Suppressor macrophage (primary cell): Measurements from ENCODE around the gene PCDHA6.
"Not testable (repeated sequence)": the region's sequence is repeated elsewhere in the genome, so short reads cannot be mapped to it uniquely, and the experiment has no call there.

Experiments
- DNase-seq, 4 experiments: peaks; one replicate each; pipeline ENCODE4 v3.0.0-alpha.2; 2020 to 2022

PCDHA6 gene

GRCh38 chr5:140822281-140822629, 5.5 kb upstream of the PCDHA6 start:
- DNase-seq = no peak

- not testable (repeated sequence) for DNase-seq
These were observed 4.8 kb upstream of the PCDHA6 start for GRCh38 chr5:140822969-140823368.

DNA sequence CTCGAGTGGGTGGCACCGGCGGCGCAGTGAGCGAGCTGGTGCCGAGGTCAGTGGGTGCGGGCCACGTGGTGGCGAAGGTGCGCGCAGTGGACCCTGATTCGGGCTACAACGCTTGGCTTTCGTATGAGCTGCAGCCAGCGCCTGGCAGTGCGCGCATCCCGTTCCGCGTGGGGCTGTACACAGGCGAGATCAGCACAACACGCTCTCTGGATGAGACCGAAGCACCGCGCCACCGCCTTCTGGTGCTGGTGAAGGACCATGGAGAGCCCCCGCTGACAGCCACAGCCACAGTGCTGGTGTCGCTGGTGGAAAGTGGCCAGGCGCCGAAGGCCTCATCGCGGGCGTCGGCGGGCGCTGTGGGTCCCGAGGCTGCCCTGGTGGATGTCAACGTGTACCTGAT, 4.3 kb upstream of the PCDHA6 start:
- DNase-seq = no peak

DNA sequence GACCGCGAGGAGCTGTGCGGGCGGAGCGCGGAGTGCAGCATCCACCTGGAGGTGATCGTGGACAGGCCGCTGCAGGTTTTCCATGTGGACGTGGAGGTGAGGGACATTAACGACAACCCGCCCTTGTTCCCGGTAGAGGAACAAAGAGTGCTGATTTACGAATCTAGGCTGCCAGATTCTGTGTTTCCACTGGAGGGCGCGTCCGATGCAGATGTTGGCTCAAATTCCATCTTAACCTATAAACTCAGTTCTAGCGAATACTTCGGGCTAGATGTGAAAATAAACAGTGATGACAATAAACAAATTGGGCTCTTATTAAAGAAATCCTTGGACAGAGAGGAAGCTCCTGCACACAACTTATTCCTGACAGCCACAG, 590 bp downstream of the PCDHA6 start:
- DNase-seq = no peak

DNA sequence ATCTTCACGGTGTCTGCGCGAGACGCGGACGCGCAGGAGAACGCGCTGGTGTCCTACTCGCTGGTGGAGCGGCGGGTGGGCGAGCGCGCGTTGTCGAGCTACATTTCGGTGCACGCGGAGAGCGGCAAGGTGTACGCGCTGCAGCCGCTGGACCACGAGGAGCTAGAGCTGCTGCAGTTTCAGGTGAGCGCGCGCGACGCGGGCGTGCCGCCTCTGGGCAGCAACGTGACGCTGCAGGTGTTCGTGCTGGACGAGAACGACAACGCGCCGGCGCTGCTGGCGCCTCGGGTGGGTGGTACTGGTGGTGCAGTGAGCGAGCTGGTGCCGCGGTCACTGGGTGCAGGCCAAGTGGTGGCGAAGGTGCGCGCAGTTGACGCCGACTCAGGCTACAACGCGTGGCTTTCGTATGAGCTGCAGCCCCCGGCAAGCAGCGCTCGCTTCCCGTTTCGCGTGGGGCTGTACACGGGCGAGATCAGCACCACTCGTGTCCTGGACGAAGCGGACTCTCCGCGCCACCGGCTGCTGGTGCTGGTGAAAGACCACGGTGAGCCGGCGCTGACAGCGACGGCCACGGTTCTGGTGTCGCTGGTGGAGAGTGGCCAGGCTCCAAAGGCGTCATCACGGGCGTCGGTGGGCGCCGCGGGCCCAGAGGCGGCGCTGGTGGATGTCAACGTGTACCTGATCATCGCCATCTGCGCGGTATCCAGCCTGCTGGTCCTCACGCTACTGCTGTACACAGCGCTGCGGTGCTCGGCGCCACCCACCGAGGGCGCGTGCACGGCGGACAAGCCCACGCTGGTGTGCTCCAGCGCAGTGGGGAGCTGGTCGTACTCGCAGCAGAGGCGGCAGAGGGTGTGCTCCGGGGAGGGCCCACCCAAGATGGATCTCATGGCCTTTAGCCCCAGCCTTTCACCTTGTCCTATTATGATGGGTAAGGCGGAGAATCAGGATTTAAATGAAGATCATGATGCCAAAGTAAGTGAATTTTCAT, 2.0 kb downstream of the PCDHA6 start:
- not testable (repeated sequence) for DNase-seq

DNA sequence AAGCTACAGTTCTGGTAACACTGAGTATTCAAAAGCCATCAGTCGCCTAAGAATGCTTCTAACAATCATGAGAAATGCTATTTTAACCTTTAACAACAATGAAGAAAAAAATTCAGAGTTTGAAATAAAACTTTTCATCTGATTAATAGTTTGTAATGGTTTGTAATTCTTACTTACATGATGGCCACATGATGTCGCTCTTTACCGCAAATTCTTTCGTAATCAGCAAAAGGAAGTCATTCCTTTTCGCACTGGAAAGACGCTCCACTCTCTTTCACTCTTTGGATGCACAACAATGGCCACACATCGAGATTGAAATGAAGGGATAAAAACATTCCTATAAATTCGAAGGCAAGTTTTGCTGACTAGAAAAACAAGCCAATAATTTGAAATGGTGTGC, 6.2 kb downstream of the PCDHA6 start, which contains the start of gene PCDHA7:
PCDHA7 (plus strand) TSS at position 277 of the 400 bp plus-strand sequence; CDS start at position 392, 115 bp downstream.
- DNase-seq = peak in 1 of 4 experiments; percentile 15

DNA sequence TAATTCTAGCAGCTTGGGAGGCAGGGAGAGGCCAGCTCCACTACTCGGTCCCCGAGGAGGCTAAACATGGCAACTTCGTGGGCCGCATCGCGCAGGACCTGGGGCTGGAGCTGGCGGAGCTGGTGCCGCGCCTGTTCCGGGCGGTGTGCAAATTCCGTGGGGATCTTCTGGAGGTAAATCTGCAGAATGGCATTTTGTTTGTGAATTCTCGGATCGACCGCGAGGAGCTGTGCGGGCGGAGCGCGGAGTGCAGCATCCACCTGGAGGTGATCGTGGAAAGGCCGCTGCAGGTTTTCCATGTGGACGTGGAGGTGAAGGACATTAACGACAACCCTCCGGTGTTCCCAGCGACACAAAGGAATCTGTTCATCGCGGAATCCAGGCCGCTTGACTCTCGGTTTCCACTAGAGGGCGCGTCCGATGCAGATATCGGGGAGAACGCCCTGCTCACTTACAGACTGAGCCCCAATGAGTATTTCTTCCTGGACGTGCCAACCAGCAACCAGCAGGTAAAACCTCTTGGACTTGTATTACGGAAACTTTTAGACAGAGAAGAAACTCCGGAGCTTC, 6.8 kb downstream of the PCDHA6 start:
- DNase-seq = not testable (repeated sequence)

GRCh38 chr5:140835622-140836510, 8.1 kb downstream of the PCDHA6 start:
- no peak for DNase-seq

- DNase-seq = peak in 2 of 4 experiments; percentile 10 to 18
These were observed 13.5 kb downstream of the PCDHA6 start, which contains the start of gene PCDHA8 for GRCh38 chr5:140840978-140841962. Gene PCDHA8, plus strand, starts transcription at chr5:140841187. Its CDS starts 135 bp downstream, at chr5:140841322.

DNA sequence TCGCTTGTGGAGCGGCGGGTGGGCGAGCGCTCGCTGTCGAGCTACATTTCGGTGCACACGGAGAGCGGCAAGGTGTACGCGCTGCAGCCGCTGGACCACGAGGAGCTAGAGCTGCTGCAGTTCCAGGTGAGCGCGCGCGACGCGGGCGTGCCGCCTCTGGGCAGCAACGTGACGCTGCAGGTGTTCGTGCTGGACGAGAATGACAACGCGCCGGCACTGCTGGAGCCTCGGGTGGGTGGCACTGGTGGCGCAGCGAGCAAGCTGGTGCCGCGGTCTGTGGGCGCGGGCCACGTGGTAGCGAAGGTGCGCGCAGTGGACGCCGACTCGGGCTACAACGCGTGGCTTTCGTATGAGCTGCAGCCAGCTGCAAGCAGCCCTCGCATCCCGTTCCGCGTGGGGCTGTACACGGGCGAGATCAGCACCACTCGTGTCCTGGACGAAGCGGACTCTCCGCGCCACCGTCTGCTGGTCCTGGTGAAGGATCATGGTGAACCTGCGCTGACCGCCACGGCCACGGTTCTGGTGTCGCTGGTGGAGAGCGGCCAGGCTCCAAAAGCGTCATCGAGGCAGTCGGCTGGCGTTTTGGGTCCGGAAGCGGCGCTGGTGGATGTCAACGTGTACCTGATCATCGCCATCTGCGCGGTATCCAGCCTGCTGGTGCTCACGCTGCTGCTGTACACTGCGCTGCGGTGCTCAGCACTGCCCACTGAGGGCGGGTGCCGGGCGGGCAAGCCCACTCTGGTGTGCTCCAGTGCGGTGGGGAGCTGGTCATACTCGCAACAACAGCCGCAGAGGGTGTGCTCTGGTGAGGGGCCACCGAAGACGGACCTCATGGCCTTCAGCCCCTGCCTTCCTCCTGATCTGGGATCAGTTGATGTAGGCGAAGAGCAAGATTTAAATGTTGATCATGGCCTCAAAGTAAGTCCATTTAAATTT, 15.3 kb downstream of the PCDHA6 start:
- no peak for DNase-seq

GRCh38 chr5:140848139-140849102, 20.7 kb downstream of the PCDHA6 start, which contains the start of gene PCDHA9:
Gene PCDHA9, plus strand, starts transcription at chr5:140848382. Its CDS starts 114 bp downstream, at chr5:140848496.
- not testable (repeated sequence) for DNase-seq

DNA sequence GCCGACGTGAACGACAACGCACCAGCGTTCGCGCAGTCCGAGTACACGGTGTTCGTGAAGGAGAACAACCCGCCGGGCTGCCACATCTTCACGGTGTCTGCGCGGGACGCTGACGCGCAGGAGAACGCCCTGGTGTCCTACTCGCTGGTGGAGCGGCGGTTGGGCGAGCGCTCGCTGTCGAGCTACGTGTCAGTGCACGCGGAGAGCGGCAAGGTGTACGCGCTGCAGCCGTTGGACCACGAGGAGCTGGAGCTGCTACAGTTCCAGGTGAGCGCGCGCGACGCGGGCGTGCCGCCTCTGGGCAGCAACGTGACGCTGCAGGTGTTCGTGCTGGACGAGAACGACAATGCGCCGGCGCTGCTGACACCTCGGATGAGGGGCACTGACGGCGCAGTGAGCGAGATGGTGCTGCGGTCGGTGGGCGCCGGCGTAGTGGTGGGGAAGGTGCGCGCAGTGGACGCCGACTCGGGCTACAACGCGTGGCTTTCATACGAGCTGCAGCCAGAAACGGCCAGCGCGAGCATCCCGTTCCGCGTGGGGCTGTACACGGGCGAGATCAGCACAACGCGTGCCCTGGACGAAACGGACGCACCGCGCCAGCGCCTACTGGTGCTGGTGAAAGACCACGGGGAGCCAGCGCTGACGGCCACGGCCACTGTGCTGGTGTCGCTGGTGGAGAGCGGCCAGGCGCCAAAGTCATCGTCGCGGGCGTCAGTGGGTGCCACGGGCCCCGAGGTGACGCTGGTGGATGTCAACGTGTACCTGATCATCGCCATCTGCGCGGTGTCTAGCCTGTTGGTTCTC, 22.3 kb downstream of the PCDHA6 start:
- not testable (repeated sequence) for DNase-seq

- DNase-seq = no peak
These were observed 28.3 kb downstream of the PCDHA6 start, which contains the start of gene PCDHA10 for GRCh38 chr5:140855772-140856674. Gene PCDHA10, plus strand, starts transcription at chr5:140855897. Its CDS starts 152 bp downstream, at chr5:140856049.

DNA sequence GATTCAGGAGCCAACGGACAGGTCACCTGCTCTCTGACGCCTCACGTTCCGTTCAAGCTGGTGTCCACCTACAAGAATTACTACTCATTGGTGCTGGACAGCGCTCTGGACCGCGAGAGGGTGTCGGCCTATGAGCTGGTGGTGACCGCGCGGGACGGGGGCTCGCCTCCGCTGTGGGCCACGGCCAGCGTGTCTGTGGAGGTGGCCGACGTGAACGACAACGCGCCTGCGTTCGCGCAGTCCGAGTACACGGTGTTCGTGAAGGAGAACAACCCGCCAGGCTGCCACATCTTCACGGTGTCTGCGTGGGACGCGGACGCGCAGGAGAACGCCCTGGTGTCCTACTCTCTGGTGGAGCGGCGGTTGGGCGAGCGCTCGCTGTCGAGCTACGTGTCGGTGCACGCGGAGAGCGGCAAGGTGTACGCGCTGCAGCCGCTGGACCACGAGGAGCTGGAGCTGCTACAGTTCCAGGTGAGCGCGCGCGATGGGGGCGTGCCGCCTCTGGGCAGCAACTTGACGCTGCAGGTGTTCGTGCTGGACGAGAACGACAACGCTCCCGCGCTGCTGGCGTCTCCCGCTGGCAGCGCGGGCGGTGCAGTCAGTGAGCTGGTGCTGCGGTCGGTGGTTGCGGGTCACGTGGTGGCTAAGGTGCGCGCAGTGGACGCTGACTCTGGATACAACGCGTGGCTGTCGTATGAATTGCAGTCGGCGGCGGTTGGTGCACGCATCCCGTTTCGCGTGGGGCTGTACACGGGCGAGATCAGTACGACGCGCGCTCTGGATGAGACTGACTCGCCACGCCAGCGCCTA, 29.6 kb downstream of the PCDHA6 start:
- DNase-seq = no peak

- no peak for DNase-seq
These were observed 30.2 kb downstream of the PCDHA6 start for GRCh38 chr5:140857987-140858240.
